GM13977 (cell line): ENCODE measurements around the gene LRRC45.

Experiments
- DNase-seq: peaks from one replicate; pipeline ENCODE4 v3.0.0; 2012; ENCODE audit warnings: low spot score
- in situ Hi-C: fragments of 300-500 bp; cut with MboI; formaldehyde crosslinking; loops from one replicate; pipeline ENCODE4 v1.12.0; 2022; ENCODE audit warnings: low sequenced_read_pairs, low pct_unique_long_range_greater_than_20kb, mixed read lengths, inconsistent platforms; ENCODE audit not compliant: unreplicated experiment
- TF ChIP-seq, protein P1 (sequence below): IDR thresholded peaks from 2 replicates; pipeline ENCODE4 v1.5.1; 2012; ENCODE audit warnings: mild to moderate bottlenecking, control low read depth; ENCODE audit not compliant: insufficient read depth; ENCODE audit errors: extremely low read depth, missing control alignments

The LRRC45 gene

GRCh38 chr17:82033359-82034085, 10.4 kb downstream of the LRRC45 start:
- in situ Hi-C loops = loop anchor here (10.0 kb wide), 1 partner anchor 131 kb away; no protein-coding TSS in a partner anchor
- DNase-seq = no peak
- TF ChIP-seq, protein P1, sequence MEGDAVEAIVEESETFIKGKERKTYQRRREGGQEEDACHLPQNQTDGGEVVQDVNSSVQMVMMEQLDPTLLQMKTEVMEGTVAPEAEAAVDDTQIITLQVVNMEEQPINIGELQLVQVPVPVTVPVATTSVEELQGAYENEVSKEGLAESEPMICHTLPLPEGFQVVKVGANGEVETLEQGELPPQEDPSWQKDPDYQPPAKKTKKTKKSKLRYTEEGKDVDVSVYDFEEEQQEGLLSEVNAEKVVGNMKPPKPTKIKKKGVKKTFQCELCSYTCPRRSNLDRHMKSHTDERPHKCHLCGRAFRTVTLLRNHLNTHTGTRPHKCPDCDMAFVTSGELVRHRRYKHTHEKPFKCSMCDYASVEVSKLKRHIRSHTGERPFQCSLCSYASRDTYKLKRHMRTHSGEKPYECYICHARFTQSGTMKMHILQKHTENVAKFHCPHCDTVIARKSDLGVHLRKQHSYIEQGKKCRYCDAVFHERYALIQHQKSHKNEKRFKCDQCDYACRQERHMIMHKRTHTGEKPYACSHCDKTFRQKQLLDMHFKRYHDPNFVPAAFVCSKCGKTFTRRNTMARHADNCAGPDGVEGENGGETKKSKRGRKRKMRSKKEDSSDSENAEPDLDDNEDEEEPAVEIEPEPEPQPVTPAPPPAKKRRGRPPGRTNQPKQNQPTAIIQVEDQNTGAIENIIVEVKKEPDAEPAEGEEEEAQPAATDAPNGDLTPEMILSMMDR = no peak

DNA sequence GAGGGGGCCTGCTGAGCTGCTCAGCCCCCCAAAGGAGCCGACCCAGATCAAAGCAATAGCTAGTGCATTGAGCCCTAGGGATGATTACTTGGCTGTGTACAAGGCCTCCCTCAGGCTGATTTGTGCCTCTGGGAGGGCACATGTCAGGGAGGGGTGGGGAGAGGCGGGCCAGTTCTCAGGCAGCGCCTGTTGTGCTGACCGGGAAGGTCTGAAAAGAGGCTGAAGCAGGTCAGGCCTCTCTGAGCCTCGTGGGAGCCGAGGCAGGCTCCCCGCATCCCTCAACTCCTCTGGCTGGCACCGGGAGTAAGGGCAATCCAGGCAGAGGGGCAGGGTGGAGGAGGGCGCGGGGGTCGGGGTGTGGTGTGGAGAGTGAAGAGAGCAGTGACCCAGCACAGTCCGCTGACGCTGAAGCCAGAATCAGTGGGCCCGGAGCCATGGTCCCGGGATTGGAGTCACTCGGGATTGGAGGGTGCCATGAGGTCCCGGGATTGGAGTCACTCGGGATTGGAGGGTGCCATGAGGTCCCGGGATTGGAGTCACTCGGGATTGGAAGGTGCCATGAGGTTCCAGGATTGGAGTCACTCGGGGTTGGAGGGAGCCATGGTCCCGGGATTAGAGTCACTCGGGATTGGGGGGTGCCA, 11.4 kb downstream of the LRRC45 start:
- no peak for DNase-seq

GRCh38 chr17:82035488-82035887, 12.4 kb downstream of the LRRC45 start:
- in situ Hi-C loops = loop anchor here (10.0 kb wide), 1 partner anchor 129 kb away; no protein-coding TSS in a partner anchor
- no peak for DNase-seq
- TF ChIP-seq, protein P1 = no peak

More for the DNA sequence above, 11.4 kb downstream of the LRRC45 start:
- TF ChIP-seq, protein P1 = no peak
- in situ Hi-C loops = loop anchor here (10.0 kb wide), 1 partner anchor 130 kb away; no protein-coding TSS in a partner anchor

- TF ChIP-seq, protein P1 = no peak
- in situ Hi-C loops = loop anchor here (10.0 kb wide), 1 partner anchor 129 kb away; no protein-coding TSS in a partner anchor
Measured at GRCh38 chr17:82035956-82036633, 13.0 kb downstream of the LRRC45 start.

DNA sequence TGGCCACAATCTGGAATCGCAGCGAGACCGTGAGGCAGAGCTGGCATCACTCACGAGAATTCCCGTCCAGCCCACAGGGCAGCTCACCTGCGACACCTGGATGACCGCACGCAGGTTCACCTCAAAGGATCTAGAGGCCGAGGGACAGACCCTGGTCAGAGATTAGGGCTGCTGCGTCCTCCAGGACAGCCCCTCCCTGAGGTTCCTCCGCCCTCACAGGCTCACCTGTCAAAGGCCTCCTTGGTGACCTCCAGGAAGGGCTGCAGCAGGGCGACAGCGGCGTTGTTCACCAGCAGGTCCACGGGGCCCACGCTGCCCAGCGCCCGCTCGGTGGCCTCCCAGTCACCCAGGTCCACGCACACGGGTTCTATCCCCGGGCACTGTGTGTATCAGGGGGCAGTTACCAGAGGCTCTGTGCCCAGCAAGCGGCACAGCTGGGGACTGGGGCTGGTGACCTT, 13.6 kb downstream of the LRRC45 start:
- no peak for DNase-seq
- in situ Hi-C loops = loop anchor here (10.0 kb wide), 1 partner anchor 128 kb away; no protein-coding TSS in a partner anchor
- TF ChIP-seq, protein P1 = no peak

More at GRCh38 chr17:82035956-82036633, 13.0 kb downstream of the LRRC45 start:
- no peak for DNase-seq

DNA sequence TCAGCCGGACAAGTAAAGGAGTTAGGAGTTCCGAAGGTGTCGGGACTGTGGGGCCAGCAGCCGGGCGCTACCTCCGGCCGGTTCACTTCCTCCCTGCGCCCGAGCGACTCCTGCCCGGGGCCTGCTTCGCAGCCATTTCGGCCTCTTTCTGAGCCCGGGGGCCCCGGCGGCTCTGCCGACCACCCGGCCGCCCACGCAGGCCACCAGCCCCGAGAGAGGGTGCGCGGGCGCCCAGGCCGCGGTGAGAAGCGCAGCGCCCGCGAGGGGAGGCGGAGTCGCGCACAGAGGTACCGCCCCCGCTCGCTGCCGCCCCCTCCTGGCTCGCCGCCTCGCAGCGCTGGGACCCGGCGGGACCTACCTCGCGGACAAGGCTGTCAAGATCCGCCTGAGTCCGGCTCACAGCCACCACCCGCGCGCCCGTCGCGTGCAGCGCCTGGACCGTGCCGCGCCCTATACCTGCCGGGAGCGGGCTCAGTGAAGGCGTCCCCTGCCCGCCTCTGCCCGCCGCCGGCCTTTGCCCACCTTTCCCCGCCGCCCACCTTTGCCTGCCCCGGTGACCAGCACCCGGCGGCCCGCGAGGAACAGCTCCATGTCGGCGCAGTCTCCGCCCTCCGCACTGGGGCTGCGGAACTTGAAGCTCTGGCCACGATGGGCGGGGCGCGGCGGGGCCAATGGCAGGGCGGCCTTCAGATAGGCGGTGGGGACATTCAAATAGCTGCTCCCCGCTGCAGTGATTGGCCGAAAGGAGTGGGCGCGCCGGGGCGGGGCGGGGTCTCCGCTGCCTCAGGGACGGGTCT, 14.2 kb downstream of the LRRC45 start, which contains the start of gene DCXR:
TSS of gene DCXR (minus strand) at position 606 of the 797 bp plus-strand sequence. CDS start at position 591, 15 bp downstream.
- TF ChIP-seq, protein P1 = peak; percentile 91
- peak; percentile 98 for DNase-seq
- in situ Hi-C loops = loop anchor here (10.0 kb wide), 1 partner anchor 128 kb away; no protein-coding TSS in a partner anchor
